Measurements from ENCODE around the gene MAGI2. TPM values are rescaled to one million over a fixed set of nuclear protein-coding genes. Genes with fewer than 3 reads are reported as not detected.
A peak's percentile ranks its signal among the peaks of the same experiment; 100 is the strongest.

MAGI2 gene
- polyA plus RNA-seq, 3 donors, result 0.03 to 0.11 TPM; not detected in 1

GRCh38 chr7:79454361-79454960 is 994 bp upstream of the MAGI2 start:
- Mint-ChIP-seq H3K36me3 (peaks cover 0 to 4% of the 10 kb centered on the region in 2 donors), H3K27me3 (ENCODE audit: low read depth in 3 of 3) (peaks cover 42 to 51% (median 46%) of the 10 kb centered on the region in 3 donors), H3K4me3 (peak overlapping the region; percentile 77 to 98), H3K9me3 (peaks cover 0 to 15% (median 6%) of the 10 kb centered on the region in 7 donors), H3K4me1 (peaks cover 36% of the 10 kb centered on the region), H3K27ac (no peak overlapping the region)
- 8% methylated on average over 19 of the region's 24 CpGs for WGBS (ENCODE audit: insufficient coverage)
- intact Hi-C loops (cut with micrococcal nuclease), result no loop called here
- no peak for DNase-seq
- no peaks in the 10 kb centered on the region for H3K79me2 ChIP-seq (ENCODE audit: insufficient read depth, low read length)
- peaks cover 17 to 49% of the 10 kb centered on the region in 2 donors for H3K27me3 ChIP-seq (ENCODE audit: control insufficient read depth in 2 of 2, insufficient read depth in 2 of 2, low read length in 2 of 2)
- H3K9me3 ChIP-seq (replicated peaks in 1 of 2; ENCODE audit: control insufficient read depth in 1 of 2, insufficient read depth in 1 of 2, low read length in 2 of 2), result peaks cover 0 to 21% of the 10 kb centered on the region in 2 donors
- H2AFZ ChIP-seq (ENCODE audit: insufficient read depth, low read depth, low read length, poor library complexity, severe bottlenecking), result peak overlapping the region; percentile 58
- H3K4me2 ChIP-seq (replicated peaks; ENCODE audit: extremely low read depth, low read length, poor library complexity, severe bottlenecking), result peak overlapping the region; percentile 78
- peak overlapping the region; percentile 21 for H3K9ac ChIP-seq (ENCODE audit: insufficient read depth, low read length, poor library complexity, severe bottlenecking)
- no peak overlapping the region for H3K27ac ChIP-seq (ENCODE audit: low read depth in 1 of 2, low read length in 2 of 2)
- peaks cover 27 to 33% of the 10 kb centered on the region in 2 donors for H3K4me1 ChIP-seq (ENCODE audit: control insufficient read depth in 1 of 2, insufficient read depth in 2 of 2, low read length in 2 of 2)
- H3K4me3 ChIP-seq (replicated peaks in 1 of 3; ENCODE audit: low read depth in 2 of 3, low read length in 3 of 3), result peak overlapping the region; percentile 32 to 74 (median 35)
- TF ChIP-seq, protein P1, sequence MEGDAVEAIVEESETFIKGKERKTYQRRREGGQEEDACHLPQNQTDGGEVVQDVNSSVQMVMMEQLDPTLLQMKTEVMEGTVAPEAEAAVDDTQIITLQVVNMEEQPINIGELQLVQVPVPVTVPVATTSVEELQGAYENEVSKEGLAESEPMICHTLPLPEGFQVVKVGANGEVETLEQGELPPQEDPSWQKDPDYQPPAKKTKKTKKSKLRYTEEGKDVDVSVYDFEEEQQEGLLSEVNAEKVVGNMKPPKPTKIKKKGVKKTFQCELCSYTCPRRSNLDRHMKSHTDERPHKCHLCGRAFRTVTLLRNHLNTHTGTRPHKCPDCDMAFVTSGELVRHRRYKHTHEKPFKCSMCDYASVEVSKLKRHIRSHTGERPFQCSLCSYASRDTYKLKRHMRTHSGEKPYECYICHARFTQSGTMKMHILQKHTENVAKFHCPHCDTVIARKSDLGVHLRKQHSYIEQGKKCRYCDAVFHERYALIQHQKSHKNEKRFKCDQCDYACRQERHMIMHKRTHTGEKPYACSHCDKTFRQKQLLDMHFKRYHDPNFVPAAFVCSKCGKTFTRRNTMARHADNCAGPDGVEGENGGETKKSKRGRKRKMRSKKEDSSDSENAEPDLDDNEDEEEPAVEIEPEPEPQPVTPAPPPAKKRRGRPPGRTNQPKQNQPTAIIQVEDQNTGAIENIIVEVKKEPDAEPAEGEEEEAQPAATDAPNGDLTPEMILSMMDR (IDR thresholded peaks at IDR 0.05), result no peak
- no peaks in the 10 kb centered on the region for H3K36me3 ChIP-seq (replicated peaks in 1 of 2; ENCODE audit: control insufficient read depth in 1 of 2, insufficient read depth in 2 of 2, low read length in 2 of 2)
- no peaks in the 10 kb centered on the region for H4K20me1 ChIP-seq (ENCODE audit: insufficient read depth, low read length)

- no peaks in the 10 kb centered on the region for H3K36me3 ChIP-seq (replicated peaks in 1 of 2; ENCODE audit: control insufficient read depth in 1 of 2, insufficient read depth in 2 of 2, low read length in 2 of 2)
- no peak for DNase-seq
- peaks cover 0 to 4% of the 10 kb centered on the region in 2 donors for H3K36me3 Mint-ChIP-seq
- H3K27me3 ChIP-seq (ENCODE audit: control insufficient read depth in 2 of 2, insufficient read depth in 2 of 2, low read length in 2 of 2), result peaks cover 17 to 49% of the 10 kb centered on the region in 2 donors
- H3K4me2 ChIP-seq (replicated peaks; ENCODE audit: extremely low read depth, low read length, poor library complexity, severe bottlenecking), result peak overlapping the region; percentile 78
- peaks cover 27 to 33% of the 10 kb centered on the region in 2 donors for H3K4me1 ChIP-seq (ENCODE audit: control insufficient read depth in 1 of 2, insufficient read depth in 2 of 2, low read length in 2 of 2)
- H3K4me1 Mint-ChIP-seq, result peaks cover 30% of the 10 kb centered on the region
- H3K27ac Mint-ChIP-seq, result no peak overlapping the region
- no peaks in the 10 kb centered on the region for H3K79me2 ChIP-seq (ENCODE audit: insufficient read depth, low read length)
- H3K27ac ChIP-seq (ENCODE audit: low read depth in 1 of 2, low read length in 2 of 2), result no peak overlapping the region
- intact Hi-C loops (cut with micrococcal nuclease), result no loop called here
- no peaks in the 10 kb centered on the region for H4K20me1 ChIP-seq (ENCODE audit: insufficient read depth, low read length)
- peaks cover 0 to 15% (median 6%) of the 10 kb centered on the region in 7 donors for H3K9me3 Mint-ChIP-seq
- peaks cover 0 to 21% of the 10 kb centered on the region in 2 donors for H3K9me3 ChIP-seq (replicated peaks in 1 of 2; ENCODE audit: control insufficient read depth in 1 of 2, insufficient read depth in 1 of 2, low read length in 2 of 2)
- H2AFZ ChIP-seq (ENCODE audit: insufficient read depth, low read depth, low read length, poor library complexity, severe bottlenecking), result peak overlapping the region; percentile 58
- H3K9ac ChIP-seq (ENCODE audit: insufficient read depth, low read length, poor library complexity, severe bottlenecking), result peak overlapping the region; percentile 21
- TF ChIP-seq, protein P1 (IDR thresholded peaks at IDR 0.05), result no peak
- WGBS (ENCODE audit: insufficient coverage), result 0% methylated on average over 1 of the region's 6 CpGs
- peaks cover 44 to 51% (median 46%) of the 10 kb centered on the region in 3 donors for H3K27me3 Mint-ChIP-seq (ENCODE audit: low read depth in 3 of 3)
- peak overlapping the region; percentile 77 to 98 for H3K4me3 Mint-ChIP-seq
- peak overlapping the region in 2 of 3 experiments; percentile 35 to 74 for H3K4me3 ChIP-seq (replicated peaks in 1 of 3; ENCODE audit: low read depth in 2 of 3, low read length in 3 of 3)
These were observed 255 bp downstream of the MAGI2 start for GRCh38 chr7:79453266-79453557.

Measured in CD14-positive monocyte (primary cell).